NCI-H2171 (cell line): ENCODE data around the gene IGSF3.
"Not testable (repeated sequence)": the region's sequence is repeated elsewhere in the genome, so short reads cannot be mapped to it uniquely, and the experiment has no call there.

ENCODE experiments used
- DNase-seq: peaks from one replicate; lab custom pipeline; 2025; lab: John Stamatoyannopoulos, UW

IGSF3 gene

DNA sequence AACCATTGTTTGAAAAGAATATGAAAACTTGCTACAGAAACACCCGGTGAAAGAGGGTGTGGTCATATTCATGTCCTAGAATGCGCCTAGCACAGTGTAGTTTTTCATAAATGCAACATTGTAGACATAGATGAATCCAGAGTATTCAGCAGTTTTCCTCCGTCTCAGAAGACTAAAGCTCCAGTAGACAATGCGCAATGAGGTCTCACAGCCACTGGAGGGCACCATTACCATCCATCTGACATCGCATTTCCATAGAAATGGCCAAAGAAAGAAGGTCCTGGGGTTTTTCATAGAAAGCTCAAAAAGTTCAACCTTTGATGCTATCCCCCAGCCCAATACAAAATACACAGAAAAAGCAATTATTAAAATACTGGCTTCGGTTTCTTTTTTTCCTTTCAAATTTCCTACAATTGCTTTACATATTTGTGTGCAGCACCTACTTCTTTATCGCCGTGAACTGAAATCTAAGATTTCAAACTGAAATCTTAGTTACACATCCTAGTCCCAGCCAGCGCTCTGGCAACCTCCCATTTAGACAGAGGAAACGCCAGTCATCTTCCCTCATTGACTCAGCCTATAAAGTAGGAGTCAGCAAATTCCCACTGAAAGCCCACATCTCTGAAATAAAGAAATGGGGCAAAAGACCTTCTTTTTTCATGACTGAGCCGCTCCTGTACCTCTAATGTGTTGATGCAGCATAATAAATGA, 92.8 kb downstream of the IGSF3 start:
- peak; percentile 41 for DNase-seq

DNA sequence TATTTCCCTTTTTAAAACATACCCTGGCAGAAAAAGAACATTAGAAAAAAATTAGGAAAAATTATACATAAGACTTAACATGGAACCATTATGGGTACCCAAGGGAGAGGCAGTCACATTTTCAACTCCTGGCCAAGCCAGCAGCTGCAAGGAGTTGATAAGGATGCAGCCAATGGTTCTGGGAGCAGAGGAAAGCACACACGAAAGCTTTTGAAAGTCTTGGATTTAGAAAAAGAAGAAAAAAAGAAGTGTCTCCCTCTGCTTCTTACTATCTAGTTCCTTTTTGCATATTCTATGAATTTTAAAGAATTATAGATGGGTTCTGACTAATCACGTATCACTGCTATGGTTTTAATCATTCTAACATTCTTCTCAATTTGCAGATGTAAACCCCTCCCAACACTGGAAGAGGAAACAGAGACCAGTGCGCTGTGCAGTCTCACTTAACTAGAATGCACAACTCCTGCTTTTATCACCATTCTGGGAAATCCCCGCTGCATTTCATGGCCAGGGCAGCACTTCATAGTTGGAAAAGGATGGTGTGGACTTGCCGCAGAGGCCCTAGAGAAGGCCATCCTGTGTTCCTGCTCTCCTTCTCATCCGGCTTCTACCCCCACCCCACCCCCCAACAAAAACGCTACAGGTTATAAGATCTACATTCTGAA, 94.0 kb downstream of the IGSF3 start:
- DNase-seq, result no peak

DNA sequence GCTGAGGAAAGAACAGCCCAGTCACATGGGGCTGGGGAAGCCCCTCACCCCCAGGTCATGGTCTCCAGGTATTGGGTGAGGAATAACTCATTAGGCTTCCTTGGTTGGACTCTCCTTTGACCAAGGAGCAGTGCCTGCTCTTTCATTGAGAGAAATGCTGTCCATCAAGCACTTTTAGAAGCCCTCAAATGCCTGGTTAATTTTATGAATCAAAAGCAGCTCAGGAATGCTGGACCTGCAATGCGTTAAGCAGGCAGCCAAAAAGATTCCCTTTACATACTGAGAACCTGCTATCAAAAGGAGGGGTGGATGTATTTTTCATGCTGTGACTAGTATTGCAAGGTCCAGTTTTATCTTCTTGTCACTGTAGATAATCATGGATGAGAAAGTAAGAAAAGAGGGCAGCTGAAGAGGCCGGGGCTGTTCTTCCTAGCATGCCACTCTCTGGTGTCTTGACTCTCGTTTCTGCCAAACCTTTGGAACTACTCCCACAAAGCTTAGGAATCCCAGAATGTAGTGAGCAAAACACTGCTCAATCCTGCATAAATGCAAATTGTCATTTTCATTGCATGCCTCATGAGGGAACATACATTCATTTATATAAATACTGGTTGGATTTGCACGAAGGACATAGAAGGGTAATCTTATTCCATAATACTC, 94.6 kb downstream of the IGSF3 start:
- DNase-seq, result no peak

- DNase-seq, result no peak
These were observed 95.4 kb downstream of the IGSF3 start for GRCh38 chr1:116572099-116572498.

DNA sequence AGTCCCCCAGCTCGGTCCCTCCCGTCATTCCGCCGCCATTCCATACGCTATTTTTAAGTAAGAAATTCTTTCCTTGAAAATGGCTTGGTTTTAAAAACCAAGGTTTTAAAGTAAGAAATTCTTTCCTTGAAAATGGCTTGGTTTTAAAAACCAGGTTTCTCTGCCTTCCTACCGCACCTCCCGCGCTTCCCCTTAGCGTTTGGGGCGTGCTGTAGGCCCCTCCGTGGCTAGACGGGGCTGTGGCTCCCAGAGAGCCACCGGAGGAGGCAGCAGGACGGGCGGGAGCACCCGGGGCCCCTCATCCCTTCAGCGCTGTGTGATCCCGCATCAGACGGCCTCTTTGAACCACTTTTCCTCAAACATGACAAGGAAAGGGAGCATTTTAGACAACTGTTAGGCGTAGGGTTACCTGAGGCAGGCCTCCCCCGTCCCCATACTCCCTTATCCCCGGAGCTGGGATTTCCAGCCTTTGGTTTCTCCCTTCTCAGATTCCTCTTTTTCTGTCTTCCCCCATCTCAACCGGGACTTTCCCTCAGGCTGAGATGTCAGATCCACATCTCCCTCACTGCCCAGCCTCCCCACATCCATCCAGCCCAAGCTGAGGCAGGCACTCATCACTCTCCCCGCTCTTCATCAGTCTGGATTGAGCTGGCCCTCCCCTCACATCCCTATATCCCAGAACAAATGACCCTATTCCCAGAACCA, 96.2 kb downstream of the IGSF3 start:
- DNase-seq, result no peak

- DNase-seq, result peak; percentile 86
These were observed 96.9 kb downstream of the IGSF3 start, which contains the start of gene CD58 for GRCh38 chr1:116570358-116571214. CD58 (minus strand) TSS chr1:116571026; CDS start chr1:116570972, 54 bp downstream.

- no peak for DNase-seq
These were observed 97.7 kb downstream of the IGSF3 start for GRCh38 chr1:116569776-116570357.

- no peak for DNase-seq
These were observed 98.2 kb downstream of the IGSF3 start for GRCh38 chr1:116569381-116569670.

GRCh38 chr1:116568662-116569380, 98.7 kb downstream of the IGSF3 start:
- DNase-seq, result no peak

GRCh38 chr1:116567790-116568661, 99.5 kb downstream of the IGSF3 start:
- no peak for DNase-seq

DNA sequence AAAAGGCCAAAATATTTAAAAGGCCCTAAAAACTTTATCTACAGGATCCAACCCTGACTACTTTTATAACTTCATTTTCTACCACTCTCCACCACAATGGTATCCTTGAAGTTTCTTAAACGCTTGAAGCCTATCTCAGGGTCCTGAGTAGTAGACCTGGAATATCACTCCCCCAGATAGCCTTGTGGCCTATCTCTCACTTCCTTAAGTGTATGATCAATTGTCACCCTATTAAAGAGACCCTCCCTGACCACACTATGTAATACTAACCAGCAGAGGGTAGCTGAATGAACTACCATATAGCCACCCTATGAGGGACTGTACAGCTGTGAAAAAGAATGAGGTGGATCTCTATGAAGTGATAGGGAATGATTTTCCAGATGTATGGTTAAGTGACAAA, 102.3 kb downstream of the IGSF3 start:
- no peak for DNase-seq

GRCh38 chr1:116564426-116564825, 103.1 kb downstream of the IGSF3 start:
- DNase-seq, result no peak

GRCh38 chr1:116562465-116562864, 105.1 kb downstream of the IGSF3 start:
- DNase-seq, result not testable (repeated sequence)

DNA sequence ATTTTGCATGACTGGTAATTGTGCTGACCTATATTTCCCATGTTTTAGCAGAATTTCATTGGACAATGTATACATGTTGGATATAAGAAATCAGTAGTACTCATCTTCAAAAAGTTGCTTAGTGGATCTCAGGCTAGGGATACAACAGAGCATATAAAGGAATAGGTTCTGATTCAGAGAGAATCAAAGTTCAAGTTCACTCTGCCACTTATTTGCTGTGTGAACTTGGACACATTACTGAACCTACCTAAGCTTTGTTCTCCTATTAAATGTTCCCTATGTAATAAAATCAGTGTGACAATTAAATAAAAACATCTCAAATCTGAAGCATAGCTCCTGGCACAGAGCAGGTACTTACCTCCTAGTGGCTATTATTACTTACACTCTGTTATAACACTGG, 106.0 kb downstream of the IGSF3 start:
- no peak for DNase-seq

DNA sequence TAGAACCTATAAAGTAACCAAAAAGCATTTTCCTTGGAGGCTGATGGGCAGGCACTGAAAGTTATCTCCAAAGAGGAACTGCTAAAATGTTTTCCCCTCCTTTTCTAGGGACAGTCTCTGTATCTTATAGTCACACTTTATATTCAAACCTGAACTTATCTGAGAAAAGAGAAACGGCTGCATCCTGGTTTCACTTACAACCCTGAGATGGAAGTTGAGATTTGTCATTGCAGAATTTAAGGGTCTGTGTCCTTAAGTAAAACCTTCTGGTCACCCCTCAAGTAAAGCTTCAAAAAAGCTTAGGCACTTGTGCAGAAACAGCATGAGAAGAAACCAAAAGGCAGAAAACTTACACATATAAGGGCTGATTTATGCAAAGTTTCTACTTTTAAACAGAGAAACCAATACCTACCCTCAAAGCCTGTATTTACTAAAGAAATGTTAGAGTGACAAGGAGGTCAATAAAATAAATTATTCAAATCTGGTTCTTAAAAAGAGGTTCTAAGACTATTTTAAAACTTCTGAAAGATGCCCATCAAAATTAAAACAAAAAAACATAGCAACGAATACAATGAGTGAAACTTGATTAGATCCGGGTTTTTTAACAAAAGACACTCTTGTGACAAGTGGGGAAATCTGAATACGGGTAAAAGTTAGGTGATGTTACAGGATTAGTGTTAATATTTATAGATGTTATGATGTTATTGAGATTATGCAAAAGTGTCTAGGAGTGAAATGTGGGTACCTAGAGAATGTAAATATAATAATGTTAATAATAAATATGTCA, 106.6 kb downstream of the IGSF3 start:
- no peak for DNase-seq

GRCh38 chr1:116559304-116559761, 108.2 kb downstream of the IGSF3 start:
- no peak for DNase-seq

- DNase-seq, result no peak
These were observed 109.0 kb downstream of the IGSF3 start for GRCh38 chr1:116558571-116558970.

- no peak for DNase-seq
These were observed 109.4 kb downstream of the IGSF3 start for GRCh38 chr1:116558140-116558549.
